Measurements from ENCODE around the gene MXI1.

MXI1 gene
- total RNA-seq = 5.3 to 62.9 (median 35.9) reads per million in 18 experiments

GRCh38 chr10:110207011-110207804 lies at the start of gene MXI1:
TSS of gene MXI1 (plus strand) at chr10:110207605. CDS start at chr10:110207809, 204 bp downstream.
- peak; percentile 67 to 68 for DNase-seq

- no peak for DNase-seq
Measured at GRCh38 chr10:110158051-110159005, 49.1 kb upstream of the MXI1 start.

GRCh38 chr10:110160081-110160480 lies 47.3 kb upstream of the MXI1 start:
- DNase-seq = no peak

- peak in 1 of 2 donors; percentile 46 for DNase-seq
Measured at GRCh38 chr10:110160522-110160921, 46.9 kb upstream of the MXI1 start.

- DNase-seq = peak; percentile 57 to 69
Measured at GRCh38 chr10:110162741-110163145, 44.7 kb upstream of the MXI1 start.

GRCh38 chr10:110163192-110163773 lies 44.1 kb upstream of the MXI1 start:
- DNase-seq = no peak

GRCh38 chr10:110163841-110164240 lies 43.6 kb upstream of the MXI1 start:
- no peak for DNase-seq

GRCh38 chr10:110165239-110165638 lies 42.2 kb upstream of the MXI1 start:
- no peak for DNase-seq

GRCh38 chr10:110167149-110167548 lies 40.3 kb upstream of the MXI1 start:
- no peak for DNase-seq

- DNase-seq = peak in 1 of 2 donors; percentile 36
Measured at GRCh38 chr10:110168601-110169481, 38.6 kb upstream of the MXI1 start.

- DNase-seq = no peak
Measured at GRCh38 chr10:110169586-110169985, 37.8 kb upstream of the MXI1 start.

- DNase-seq = peak; percentile 39 to 58
Measured at GRCh38 chr10:110170142-110170971, 37.0 kb upstream of the MXI1 start.

- no peak for DNase-seq
Measured at GRCh38 chr10:110171032-110171431, 36.4 kb upstream of the MXI1 start.

- DNase-seq = no peak
Measured at GRCh38 chr10:110172155-110172554, 35.2 kb upstream of the MXI1 start.

- no peak for DNase-seq
Measured at GRCh38 chr10:110174201-110174600, 33.2 kb upstream of the MXI1 start.

- peak; percentile 79 to 82 for DNase-seq
Measured at GRCh38 chr10:110174816-110175215, 32.6 kb upstream of the MXI1 start.

GRCh38 chr10:110175406-110175805 lies 32.0 kb upstream of the MXI1 start:
- no peak for DNase-seq

GRCh38 chr10:110176141-110177030 lies 31.0 kb upstream of the MXI1 start:
- DNase-seq = no peak

GRCh38 chr10:110179220-110179619 lies 28.2 kb upstream of the MXI1 start:
- no peak for DNase-seq

GRCh38 chr10:110181451-110181850 lies 26.0 kb upstream of the MXI1 start:
- DNase-seq = no peak
